Liver (tissue), 10 donors: ENCODE results near the gene GNG7. TPM values are rescaled to one million over a fixed set of nuclear protein-coding genes. Genes with fewer than 3 reads are reported as not detected.

Source experiments
- DNase-seq: peaks from one replicate; pipeline ENCODE4 v3.0.0-alpha.2; 2017; ENCODE audit warnings: low spot score
- H3K27ac ChIP-seq, 2 donors: one replicate each; pipeline ENCODE4 v1.7.0; 2013; ENCODE audit warnings: inconsistent platforms in 2 of 2, low read length in 2 of 2, control low read depth in 1 of 2, low read depth in 1 of 2, mild to moderate bottlenecking in 1 of 2
- H3K27me3 ChIP-seq, 4 donors: one replicate each; pipeline versions ENCODE4 v1.6.1 to v1.7.0; 2013; ENCODE audit warnings: low read length in 3 of 4, inconsistent platforms in 1 of 4, mild to moderate bottlenecking in 1 of 4, moderate library complexity in 1 of 4; ENCODE audit not compliant: control insufficient read depth in 4 of 4, insufficient read depth in 4 of 4
- H3K36me3 ChIP-seq, 4 donors: one replicate each; pipeline versions ENCODE4 v1.6.1 to v1.7.0; 2013; ENCODE audit warnings: low read length in 3 of 4, mild to moderate bottlenecking in 3 of 4, low read depth in 1 of 4, moderate library complexity in 1 of 4; ENCODE audit not compliant: control insufficient read depth in 4 of 4, insufficient read depth in 3 of 4
- H3K4me1 ChIP-seq, 4 donors: one replicate each; pipeline versions ENCODE4 v1.6.1 to v1.7.0; 2013; ENCODE audit warnings: low read length in 3 of 4, mild to moderate bottlenecking in 3 of 4, moderate library complexity in 1 of 4; ENCODE audit not compliant: control insufficient read depth in 4 of 4, insufficient read depth in 4 of 4
- H3K4me3 ChIP-seq, 3 donors: one replicate each; pipeline versions ENCODE4 v1.6.1 to v1.7.0; 2013; ENCODE audit warnings: low read length in 3 of 3, control low read depth in 1 of 3, low read depth in 1 of 3, mild to moderate bottlenecking in 1 of 3
- H3K9ac ChIP-seq, 2 donors: one replicate each; pipeline ENCODE4 v1.7.0; 2013; ENCODE audit warnings: low read length in 2 of 2, mild to moderate bottlenecking in 2 of 2, moderate library complexity in 2 of 2, control low read depth in 1 of 2, low read depth in 1 of 2
- H3K9me3 ChIP-seq, 4 donors: one replicate each; pipeline versions ENCODE4 v1.6.1 to v1.7.0; 2013; ENCODE audit warnings: low read length in 3 of 4; ENCODE audit not compliant: control insufficient read depth in 4 of 4
- EGR1 ChIP-seq, 2 donors: IDR thresholded peaks; 2 replicates each; pipeline ENCODE4 v1.6.1; 2016 to 2018; ENCODE audit warnings: antibody characterized with exemption in 2 of 2, low read depth in 2 of 2
- FOXA1 ChIP-seq: IDR thresholded peaks from 2 replicates; pipeline ENCODE4 v1.6.1; 2016; ENCODE audit warnings: antibody characterized with exemption
- FOXA2 ChIP-seq: IDR thresholded peaks from 2 replicates; pipeline ENCODE4 v1.6.1; 2016; ENCODE audit warnings: antibody characterized with exemption
- JUND ChIP-seq, 2 donors: IDR thresholded peaks; 2 replicates each; pipeline ENCODE4 v1.6.1; 2016; ENCODE audit warnings: antibody characterized with exemption in 2 of 2
- RXRA ChIP-seq, 2 donors: IDR thresholded peaks; 2 replicates each; pipeline ENCODE4 v1.6.1; 2017 to 2018; ENCODE audit warnings: antibody characterized with exemption in 2 of 2, mild to moderate bottlenecking in 1 of 2
- WGBS: extraction: QIAGEN DNeasy Blood & Tissue Kit; methylation state at CpG from one replicate; pipeline ENCODE4 v1.1.7; 2013; 5-methylcytosine and 5-hydroxymethylcytosine counted together
- polyA plus RNA-seq, 2 donors: library from polyadenylated mRNA; stranded (reverse) in 1 of 2; unstranded in 1 of 2; fragments of 200-250 nt in 1 of 2; fragments of >200 nt in 1 of 2; fragmentation: Nextera tagmentation in 1 of 2; extraction: Ambion mirVana in 1 of 2; gene quantifications; one replicate each; pipeline versions ENCODE4 v1.2.1 to v1.2.3, GENCODE V29; 2013 to 2015
- small RNA-seq: library from RNA; depleted of rRNA; stranded (forward); fragments of <200 nt; gene quantifications from one replicate; pipeline ENCODE3, GENCODE V24; 2014
- total RNA-seq, 2 donors: library from RNA; depleted of rRNA; stranded (reverse); fragments of >200 nt; gene quantifications; one replicate each; pipeline ENCODE4 v1.2.3, GENCODE V29; 2014
- donor health status: healthy.
- donor health status: healthy.
- donor health status: healthy.
- donor health status: healthy.
- donor health status: healthy.

Gene GNG7
- total and polyA plus RNA-seq, 4 donors: 0.75 to 1.9 (median 1.1) TPM

DNA sequence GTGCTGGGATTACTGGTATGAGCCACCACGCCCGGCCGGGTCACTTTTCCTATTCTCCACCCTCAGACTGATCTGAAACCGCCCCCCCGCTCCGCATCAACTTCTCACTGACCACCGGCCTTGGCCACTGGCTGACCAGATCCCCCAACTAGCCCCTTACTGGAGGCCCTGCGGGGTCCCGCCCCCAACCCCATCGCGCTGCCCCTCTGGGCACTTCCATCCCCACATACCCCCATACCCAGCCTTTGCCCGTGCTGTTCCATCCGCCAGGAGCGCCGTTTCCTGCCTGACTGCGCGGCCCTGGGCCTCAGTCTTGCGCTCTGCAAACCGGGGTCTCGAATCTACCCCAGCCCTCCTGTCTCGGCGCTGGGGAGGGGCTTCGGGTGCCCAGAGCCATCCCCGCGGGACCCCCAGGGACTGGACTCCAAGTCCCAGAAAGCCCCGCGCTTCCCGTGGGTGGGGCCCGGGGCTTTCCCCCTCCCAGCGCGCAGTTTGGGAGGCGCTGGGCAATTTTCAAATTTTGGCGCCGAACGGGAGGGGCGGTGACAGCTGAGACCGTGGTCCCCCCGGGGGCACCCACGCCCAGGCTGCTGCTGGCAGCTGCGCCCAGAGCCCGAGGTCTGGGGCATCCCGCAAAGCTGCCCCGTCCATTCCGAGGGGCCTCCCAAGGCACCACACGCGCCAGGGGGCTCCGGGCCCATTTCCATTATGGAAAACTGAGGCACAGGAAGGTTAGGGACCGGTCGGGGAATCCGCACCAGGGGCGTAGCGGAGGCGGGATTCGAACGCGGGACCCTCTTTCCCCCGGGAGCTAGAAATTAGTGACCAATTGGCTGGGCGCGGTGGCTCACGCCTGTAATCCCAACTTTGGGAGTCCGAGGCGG, 240.5 kb downstream of the GNG7 start:
- no peak for TF ChIP-seq FOXA1
- TF ChIP-seq FOXA2: no peak
- no peak for TF ChIP-seq EGR1 (IDR thresholded peaks at IDR 0.05; ENCODE audit: low read depth in 2 of 2)
- TF ChIP-seq RXRA (IDR thresholded peaks at IDR 0.05): no peak
- TF ChIP-seq JUND (IDR thresholded peaks at IDR 0.05): no peak

More for the DNA sequence above, 240.5 kb downstream of the GNG7 start:
- peak; percentile 68 for DNase-seq
- H3K9me3 ChIP-seq: no peaks in the 10 kb centered on the region
- no peaks in the 10 kb centered on the region for H3K36me3 ChIP-seq
- peak overlapping the region; percentile 7 to 75 (median 46) for H3K4me3 ChIP-seq
- peaks cover 10 to 20% (median 16%) of the 10 kb centered on the region in 4 donors for H3K4me1 ChIP-seq
- no peak overlapping the region for H3K27ac ChIP-seq
- H3K9ac ChIP-seq: no peak overlapping the region
- WGBS: 5% methylated on average over 62 of the region's 62 CpGs
- H3K27me3 ChIP-seq: no peaks in the 10 kb centered on the region

Small RNA genes within 50 kb of the gene (small RNA-seq; reads per million reads assigned to genes)
- gene MIR7850: not detected
- not detected for gene RN7SL121P
- not detected for gene RNU6-993P

Other genes starting within 250 kb of the GNG7 start
- gene LMNB2, start 245.7 kb downstream of the GNG7 start, total RNA-seq: 10 to 100 TPM in 1 of 2 donors, 1 to 10 TPM in 1; 5.6 to 38.5 TPM
- gene LMNB2, start 245.7 kb downstream of the GNG7 start, polyA plus RNA-seq: 1 to 10 TPM in 1 of 2 donors, under 1 TPM in 1; 0.97 to 6.2 TPM
- 10 to 100 TPM; 11.6 to 81.3 TPM for gene GADD45B, start 226.6 kb downstream of the GNG7 start, total RNA-seq
- 10 to 100 TPM; 83.4 to 86.3 TPM for gene GADD45B, start 226.6 kb downstream of the GNG7 start, polyA plus RNA-seq
- gene DIRAS1, start 18.7 kb upstream of the GNG7 start, total RNA-seq: under 1 TPM; 0.08 to 0.09 TPM
- gene DIRAS1, start 18.7 kb upstream of the GNG7 start, polyA plus RNA-seq: under 1 TPM in 1 of 2 donors, not detected in 1; 0.01 TPM
- gene SLC39A3, start 37.3 kb upstream of the GNG7 start, total RNA-seq: 10 to 100 TPM; 19.8 to 29.0 TPM
- 10 to 100 TPM; 20.1 to 28.2 TPM for gene SLC39A3, start 37.3 kb upstream of the GNG7 start, polyA plus RNA-seq
- gene SGTA, start 80.6 kb upstream of the GNG7 start, total RNA-seq: 10 to 100 TPM; 16.7 to 23.2 TPM
- gene SGTA, start 80.6 kb upstream of the GNG7 start, polyA plus RNA-seq: 10 to 100 TPM; 18.9 to 38.4 TPM
- gene THOP1, start 82.8 kb upstream of the GNG7 start, total RNA-seq: 10 to 100 TPM; 45.6 to 56.2 TPM
- 10 to 100 TPM; 39.1 to 43.8 TPM for gene THOP1, start 82.8 kb upstream of the GNG7 start, polyA plus RNA-seq
- gene ZNF554, start 117.2 kb upstream of the GNG7 start, total RNA-seq: 1 to 10 TPM; 2.7 to 3.3 TPM
- 1 to 10 TPM in 1 of 2 donors, under 1 TPM in 1; 0.94 to 1.5 TPM for gene ZNF554, start 117.2 kb upstream of the GNG7 start, polyA plus RNA-seq
- 1 to 10 TPM; 2.4 to 2.8 TPM for gene ZNF555, start 138.8 kb upstream of the GNG7 start, total RNA-seq
- gene ZNF555, start 138.8 kb upstream of the GNG7 start, polyA plus RNA-seq: 1 to 10 TPM; 1.3 to 2.0 TPM
- under 1 TPM in 1 of 2 donors, not detected in 1; 0.08 TPM for gene ZNF556, start 164.6 kb upstream of the GNG7 start, total RNA-seq
- not detected for gene ZNF556, start 164.6 kb upstream of the GNG7 start, polyA plus RNA-seq
- gene ZNF57, start 198.2 kb upstream of the GNG7 start, total RNA-seq: 1 to 10 TPM; 1.4 to 2.8 TPM
- gene ZNF57, start 198.2 kb upstream of the GNG7 start, polyA plus RNA-seq: 1 to 10 TPM; 1.3 to 2.1 TPM
- gene ZNF77, start 242.3 kb upstream of the GNG7 start, total RNA-seq: 1 to 10 TPM; 2.6 to 3.5 TPM
- gene ZNF77, start 242.3 kb upstream of the GNG7 start, polyA plus RNA-seq: 1 to 10 TPM in 1 of 2 donors, under 1 TPM in 1; 0.90 to 1.1 TPM